Measurements from ENCODE around the gene CNDP1.

CNDP1 gene

GRCh38 chr18:74626049-74626874 lies 92.0 kb downstream of the CNDP1 start:
- no peak for DNase-seq (ENCODE audit: low spot score)

- no peak for DNase-seq (ENCODE audit: low spot score)
Measured at GRCh38 chr18:74630804-74631203, 96.5 kb downstream of the CNDP1 start.

GRCh38 chr18:74631212-74631611 lies 96.9 kb downstream of the CNDP1 start:
- no peak for DNase-seq (ENCODE audit: low spot score)

- DNase-seq (ENCODE audit: low spot score): no peak
Measured at GRCh38 chr18:74631623-74632350, 97.5 kb downstream of the CNDP1 start.

GRCh38 chr18:74632351-74632679 lies 98.0 kb downstream of the CNDP1 start:
- DNase-seq (ENCODE audit: low spot score): no peak

- DNase-seq (ENCODE audit: low spot score): no peak
Measured at GRCh38 chr18:74632856-74633255, 98.6 kb downstream of the CNDP1 start.

GRCh38 chr18:74633652-74634352 lies 99.5 kb downstream of the CNDP1 start:
- no peak for DNase-seq (ENCODE audit: low spot score)

- no peak for DNase-seq (ENCODE audit: low spot score)
Measured at GRCh38 chr18:74635224-74635975, 101.1 kb downstream of the CNDP1 start.

Data from ecto neural progenitor cell (in vitro differentiated cells).